Activated naive CD4-positive, alpha-beta T cell treated with anti-CD3 and anti-CD28 coated beads, Interleukin-2, amount 10 ng/mL, durations not matched to agents 7 days and 5 days (primary cell): Measurements from ENCODE around the gene CFAP157.

Experiments
- CTCF ChIA-PET: fragments of 350-600 bp; sonication (Branson Sonifier 250); formaldehyde crosslinking; loops from one replicate; lab custom pipeline; 2021; ENCODE audit warnings: antibody characterized with exemption; lab: Charles Lee
- DNase-seq: peaks from one replicate; pipeline ENCODE4 v3.0.0-alpha.2; 2020
- H3K27ac Mint-ChIP-seq: one replicate; pipeline ENCODE4 v1.8.0; 2021; ENCODE audit warnings: mild to moderate bottlenecking, moderate library complexity, mixed read lengths
- H3K27me3 Mint-ChIP-seq: one replicate; pipeline ENCODE4 v1.8.0; 2021; ENCODE audit warnings: mild to moderate bottlenecking, mixed read lengths
- H3K36me3 Mint-ChIP-seq: one replicate; pipeline ENCODE4 v1.8.0; 2021; ENCODE audit warnings: mixed read lengths
- H3K4me1 Mint-ChIP-seq: one replicate; pipeline ENCODE4 v1.8.0; 2021; ENCODE audit warnings: mixed read lengths
- H3K4me3 Mint-ChIP-seq: one replicate; pipeline ENCODE4 v1.8.0; 2021; ENCODE audit warnings: mild to moderate bottlenecking, moderate library complexity, mixed read lengths
- H3K9me3 Mint-ChIP-seq: one replicate; pipeline ENCODE4 v1.8.0; 2021; ENCODE audit warnings: mixed read lengths

CFAP157 gene

DNA sequence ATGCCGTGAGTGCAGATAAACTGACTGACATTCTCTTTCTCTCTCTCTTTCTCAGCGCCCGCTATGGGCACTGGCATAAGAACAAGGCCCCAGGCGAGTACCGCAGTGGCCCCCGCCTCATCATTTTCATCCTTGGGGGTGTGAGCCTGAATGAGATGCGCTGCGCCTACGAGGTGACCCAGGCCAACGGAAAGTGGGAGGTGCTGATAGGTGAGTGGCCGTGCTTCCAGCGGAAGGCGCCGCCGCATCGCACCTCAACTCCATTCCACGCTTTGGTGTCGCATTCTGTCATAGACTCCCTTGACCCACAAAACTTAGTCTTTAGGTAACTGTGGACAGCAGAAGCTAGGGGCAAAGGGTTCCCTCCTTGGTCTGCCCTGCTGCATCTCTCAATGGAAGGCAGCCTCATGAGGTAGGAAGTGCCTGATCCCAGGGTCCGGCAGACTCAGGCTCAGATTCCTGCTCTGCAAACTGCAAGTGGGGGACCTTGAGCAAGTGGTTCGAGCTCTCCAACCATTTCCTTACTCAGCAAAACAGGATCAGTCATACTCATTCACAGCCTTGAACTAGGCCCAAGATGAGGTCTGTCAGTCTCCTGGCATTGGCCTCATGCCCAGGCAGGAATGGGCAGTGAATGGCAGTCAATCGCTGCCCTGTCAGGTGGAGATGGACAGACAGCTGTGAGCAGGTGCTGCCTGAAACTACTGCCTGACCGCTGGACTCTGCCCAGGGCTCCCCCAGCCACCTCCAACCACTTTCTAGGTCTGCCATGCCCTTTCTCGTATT is 24.2 kb upstream of the CFAP157 start:
- Mint-ChIP-seq H3K4me3 (no peak overlapping the region), H3K9me3 (no peaks in the 10 kb centered on the region), H3K27ac (no peak overlapping the region), H3K36me3 (peaks cover 4% of the 10 kb centered on the region), H3K27me3 (no peaks in the 10 kb centered on the region), H3K4me1 (no peaks in the 10 kb centered on the region)
- DNase-seq, result no peak
- CTCF ChIA-PET, result no interaction called here

DNA sequence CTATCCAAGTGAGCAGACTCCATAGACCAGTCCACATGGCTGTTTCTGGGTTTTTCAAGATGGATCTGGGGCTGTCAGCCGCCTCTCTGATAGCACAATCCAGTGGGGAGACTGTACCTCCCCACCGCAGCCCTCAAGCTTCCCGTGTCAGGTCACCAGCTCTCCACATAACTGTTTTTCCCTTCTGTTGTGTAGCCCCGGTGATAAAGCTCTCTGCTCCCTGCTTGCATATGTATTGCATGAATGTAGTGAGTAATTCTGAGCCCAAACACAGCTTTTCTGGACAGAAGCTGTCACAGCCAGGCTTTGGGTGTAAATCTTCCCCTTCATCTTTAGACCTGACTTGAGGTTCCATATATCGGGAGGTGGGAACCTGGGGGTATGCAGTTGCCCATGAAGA is 23.1 kb upstream of the CFAP157 start:
- H3K27me3 Mint-ChIP-seq, result no peaks in the 10 kb centered on the region
- H3K36me3 Mint-ChIP-seq, result peaks cover 4% of the 10 kb centered on the region
- no peaks in the 10 kb centered on the region for H3K9me3 Mint-ChIP-seq
- H3K4me3 Mint-ChIP-seq, result no peak overlapping the region
- CTCF ChIA-PET, result interaction anchor here (0.7 kb wide), 2 partner anchors 26 to 94 kb away, joined by 3 read pairs; no protein-coding TSS in a partner anchor
- no peak for DNase-seq
- H3K27ac Mint-ChIP-seq, result no peak overlapping the region
- no peaks in the 10 kb centered on the region for H3K4me1 Mint-ChIP-seq

DNA sequence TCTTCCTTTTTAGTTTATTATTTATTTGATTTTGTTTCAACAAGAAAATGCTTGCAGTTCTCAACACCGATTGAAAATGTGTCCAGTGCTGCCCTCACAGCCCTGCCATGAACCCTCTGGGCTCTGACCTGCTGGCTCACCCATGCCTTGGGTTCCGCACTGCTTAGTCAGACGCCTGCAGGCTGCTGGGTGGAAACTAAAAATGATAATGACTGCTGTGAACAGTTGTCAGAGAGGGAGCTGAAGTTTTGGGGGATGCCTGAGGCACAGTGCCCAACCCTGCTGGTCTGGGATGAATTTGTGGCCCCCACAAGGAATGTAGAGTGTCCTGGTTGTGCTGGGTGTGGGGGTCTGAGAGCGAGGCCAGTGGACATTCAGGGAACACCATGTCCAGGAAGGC is 22.2 kb upstream of the CFAP157 start:
- Mint-ChIP-seq H3K9me3 (no peaks in the 10 kb centered on the region), H3K27me3 (no peaks in the 10 kb centered on the region), H3K27ac (no peak overlapping the region), H3K36me3 (peaks cover 4% of the 10 kb centered on the region), H3K4me3 (no peak overlapping the region), H3K4me1 (no peaks in the 10 kb centered on the region)
- CTCF ChIA-PET, result interaction anchor here (0.6 kb wide), 1 partner anchor 433 kb away, joined by 4 read pairs; no protein-coding TSS in a partner anchor
- no peak for DNase-seq

- CTCF ChIA-PET, result no interaction called here
- no peak for DNase-seq
- no peaks in the 10 kb centered on the region for H3K36me3 Mint-ChIP-seq
Observed at GRCh38 chr9:127686461-127687393, 20.1 kb upstream of the CFAP157 start.

DNA sequence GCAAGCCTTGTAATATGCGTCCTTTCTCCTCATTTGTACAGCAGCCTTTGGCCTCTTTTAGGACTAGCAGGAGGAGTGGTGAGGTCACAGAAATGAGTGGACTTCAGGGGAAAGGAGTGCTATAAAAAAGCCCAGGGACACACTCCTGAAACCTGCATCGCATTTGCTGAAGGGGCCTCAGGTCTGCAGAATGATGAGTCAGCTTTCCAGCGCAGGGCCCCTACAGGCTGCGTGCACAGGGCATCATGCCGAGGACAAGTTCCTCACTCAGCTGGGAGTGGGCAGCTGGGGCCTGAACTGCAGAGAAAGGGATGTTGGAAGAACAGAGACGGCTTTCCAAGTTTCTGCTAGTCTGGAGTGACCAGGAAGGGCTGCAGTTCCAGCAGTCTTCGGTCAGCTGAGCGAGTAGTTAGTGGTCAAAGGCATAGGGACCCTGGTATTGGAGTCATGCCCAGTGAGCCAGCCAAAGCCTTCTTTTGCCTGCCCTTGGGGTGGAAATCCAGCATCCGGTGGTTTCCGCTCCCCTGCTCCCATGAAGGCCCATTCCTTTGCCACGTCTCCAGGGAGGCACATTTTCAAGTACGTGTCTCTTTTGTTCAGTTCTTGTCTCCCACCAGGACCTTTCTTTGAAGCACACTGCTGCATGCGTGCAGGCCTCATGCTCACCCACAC is 17.3 kb upstream of the CFAP157 start:
- Mint-ChIP-seq H3K4me3 (no peak overlapping the region), H3K9me3 (no peaks in the 10 kb centered on the region), H3K27ac (no peak overlapping the region), H3K27me3 (no peaks in the 10 kb centered on the region), H3K4me1 (no peaks in the 10 kb centered on the region), H3K36me3 (no peaks in the 10 kb centered on the region)
- DNase-seq, result no peak
- CTCF ChIA-PET, result no interaction called here

More at GRCh38 chr9:127686461-127687393, 20.1 kb upstream of the CFAP157 start:
- no peaks in the 10 kb centered on the region for H3K9me3 Mint-ChIP-seq
- H3K4me1 Mint-ChIP-seq, result no peaks in the 10 kb centered on the region
- H3K27ac Mint-ChIP-seq, result no peak overlapping the region
- no peak overlapping the region for H3K4me3 Mint-ChIP-seq
- H3K27me3 Mint-ChIP-seq, result no peaks in the 10 kb centered on the region

DNA sequence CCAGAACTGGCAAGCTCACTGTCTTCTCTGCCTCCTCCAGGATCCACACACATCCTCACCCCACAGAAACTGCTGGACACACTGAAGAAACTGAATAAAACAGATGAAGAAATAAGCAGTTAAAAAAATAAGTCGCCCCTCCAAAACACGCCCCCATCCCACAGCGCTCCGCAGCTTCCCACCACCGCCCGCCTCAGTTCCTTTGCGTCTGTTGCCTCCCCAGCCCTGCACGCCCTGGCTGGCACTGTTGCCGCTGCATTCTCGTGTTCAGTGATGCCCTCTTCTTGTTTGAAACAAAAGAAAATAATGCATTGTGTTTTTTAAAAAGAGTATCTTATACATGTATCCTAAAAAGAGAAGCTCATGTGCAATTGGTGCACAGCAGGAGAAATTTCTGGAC is 16.1 kb upstream of the CFAP157 start:
- Mint-ChIP-seq H3K9me3 (no peaks in the 10 kb centered on the region), H3K36me3 (no peaks in the 10 kb centered on the region), H3K27me3 (no peaks in the 10 kb centered on the region), H3K4me1 (no peaks in the 10 kb centered on the region), H3K27ac (no peak overlapping the region), H3K4me3 (no peak overlapping the region)
- CTCF ChIA-PET, result no interaction called here
- no peak for DNase-seq

DNA sequence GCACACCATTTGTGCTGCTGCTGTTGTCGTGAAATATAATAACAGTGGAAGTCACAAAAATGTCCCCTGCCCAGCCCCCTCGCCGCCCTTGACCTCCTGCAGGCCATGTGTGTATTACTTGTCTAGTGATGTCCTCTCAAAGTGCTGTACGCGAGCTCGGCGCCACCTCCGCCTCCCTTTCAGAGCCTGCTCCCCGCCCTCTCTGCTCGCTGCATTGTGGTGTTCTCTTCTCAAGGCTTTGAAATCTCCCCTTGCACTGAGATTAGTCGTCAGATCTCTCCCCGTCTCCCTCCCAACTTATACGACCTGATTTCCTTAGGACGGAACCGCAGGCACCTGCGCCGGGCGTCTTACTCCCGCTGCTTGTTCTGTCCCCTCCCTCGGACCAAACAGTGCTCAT is 14.7 kb upstream of the CFAP157 start:
- no peak for DNase-seq
- CTCF ChIA-PET, result no interaction called here
- Mint-ChIP-seq H3K9me3 (no peaks in the 10 kb centered on the region), H3K27ac (no peak overlapping the region), H3K27me3 (no peaks in the 10 kb centered on the region), H3K4me3 (no peak overlapping the region), H3K36me3 (no peaks in the 10 kb centered on the region), H3K4me1 (no peaks in the 10 kb centered on the region)

DNA sequence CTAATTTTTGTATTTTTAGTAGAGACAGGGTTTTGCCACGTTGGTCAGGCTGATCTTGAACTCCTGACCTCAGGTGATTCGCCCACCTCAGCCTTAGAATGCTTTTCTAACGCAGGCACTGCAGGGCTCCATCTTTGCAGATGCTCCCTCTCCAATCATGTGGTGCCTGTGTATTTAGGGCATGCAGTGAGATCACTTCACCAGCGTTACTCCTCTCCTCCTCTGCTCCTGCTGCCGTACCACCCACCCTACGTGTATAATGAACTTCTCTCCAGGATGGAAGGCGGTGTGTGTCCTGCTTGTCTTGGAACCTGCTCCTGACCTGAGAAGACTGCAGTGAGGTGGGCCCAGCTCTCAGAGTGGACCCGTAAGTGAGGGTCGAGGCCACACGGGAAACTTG is 13.6 kb upstream of the CFAP157 start:
- CTCF ChIA-PET, result interaction anchor here (0.9 kb wide), 1 partner anchor 103 kb away, joined by 3 read pairs; no protein-coding TSS in a partner anchor
- Mint-ChIP-seq H3K36me3 (no peaks in the 10 kb centered on the region), H3K27ac (no peak overlapping the region), H3K9me3 (no peaks in the 10 kb centered on the region), H3K27me3 (no peaks in the 10 kb centered on the region), H3K4me1 (no peaks in the 10 kb centered on the region), H3K4me3 (no peak overlapping the region)
- DNase-seq, result no peak

DNA sequence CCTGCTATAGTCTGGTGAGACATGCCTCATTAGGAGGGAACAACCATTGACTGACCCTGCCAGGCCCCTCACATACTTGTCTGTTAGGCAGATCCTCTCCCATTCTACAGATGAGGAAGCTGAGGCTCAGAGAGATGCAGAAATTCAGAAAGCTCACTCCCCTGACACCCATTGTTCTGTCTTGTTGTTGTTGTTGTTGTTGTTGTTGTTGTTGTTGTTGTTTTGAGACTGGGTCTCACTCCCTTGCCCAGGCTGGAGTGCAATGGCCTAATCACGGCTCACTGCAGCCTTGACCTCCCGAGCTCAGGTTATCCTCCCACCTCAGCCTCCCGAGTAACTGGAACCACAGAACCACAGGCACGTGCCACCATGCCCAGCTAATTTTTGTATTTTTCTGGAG is 13.1 kb upstream of the CFAP157 start:
- Mint-ChIP-seq H3K36me3 (no peaks in the 10 kb centered on the region), H3K4me3 (no peak overlapping the region), H3K27me3 (no peaks in the 10 kb centered on the region), H3K27ac (no peak overlapping the region), H3K4me1 (no peaks in the 10 kb centered on the region), H3K9me3 (no peaks in the 10 kb centered on the region)
- no peak for DNase-seq
- CTCF ChIA-PET, result interaction anchor here (0.9 kb wide), 1 partner anchor 103 kb away, joined by 3 read pairs; no protein-coding TSS in a partner anchor

DNA sequence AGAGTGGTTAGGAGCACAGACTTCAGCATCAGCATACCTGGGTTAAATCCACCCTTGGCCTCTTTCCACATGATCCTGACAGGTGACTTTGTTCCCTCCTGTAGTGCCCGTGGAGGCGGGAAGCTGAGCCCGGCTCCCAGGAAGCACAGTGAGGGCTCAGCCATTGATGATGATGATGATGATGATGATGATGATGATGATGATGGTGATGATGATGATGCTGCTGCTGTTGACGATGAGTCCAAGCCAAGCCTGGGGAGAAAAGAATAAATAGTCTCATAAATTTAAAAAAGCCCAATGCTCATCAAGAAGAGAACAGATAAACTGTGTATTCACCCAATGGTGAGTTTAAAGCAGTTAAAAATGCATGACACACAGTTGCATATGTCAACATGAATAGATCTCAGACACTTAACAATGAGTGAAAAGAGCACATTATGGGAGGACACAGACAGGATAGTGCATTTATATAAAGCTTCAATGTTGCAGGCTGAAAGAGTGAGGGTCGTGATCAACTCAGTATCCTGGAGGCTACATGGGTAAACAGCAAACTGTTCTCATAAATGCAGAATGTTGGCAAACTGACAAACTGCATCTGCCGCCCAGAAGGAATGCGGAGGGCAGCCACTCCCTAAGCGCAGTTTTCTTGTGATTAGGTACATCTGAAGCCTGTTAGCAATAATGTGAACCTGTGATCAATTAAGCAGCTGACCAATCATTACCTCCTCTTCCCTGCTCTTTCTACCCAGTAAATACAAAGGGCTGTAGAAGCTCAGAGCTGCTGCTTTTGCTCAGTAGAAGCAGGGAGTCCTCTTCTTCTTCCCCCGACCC is 11.7 kb upstream of the CFAP157 start:
- no peaks in the 10 kb centered on the region for H3K36me3 Mint-ChIP-seq
- DNase-seq, result no peak
- no peak overlapping the region for H3K4me3 Mint-ChIP-seq
- no peaks in the 10 kb centered on the region for H3K9me3 Mint-ChIP-seq
- H3K27ac Mint-ChIP-seq, result no peak overlapping the region
- H3K27me3 Mint-ChIP-seq, result peaks cover 10% of the 10 kb centered on the region
- peaks cover 11% of the 10 kb centered on the region for H3K4me1 Mint-ChIP-seq
- CTCF ChIA-PET, result no interaction called here

GRCh38 chr9:127697575-127697974 is 9.2 kb upstream of the CFAP157 start:
- peaks cover 20% of the 10 kb centered on the region for H3K4me1 Mint-ChIP-seq
- no peaks in the 10 kb centered on the region for H3K36me3 Mint-ChIP-seq
- no peak for DNase-seq
- H3K27ac Mint-ChIP-seq, result no peak overlapping the region
- H3K27me3 Mint-ChIP-seq, result peaks cover 11% of the 10 kb centered on the region
- H3K4me3 Mint-ChIP-seq, result no peak overlapping the region
- no peaks in the 10 kb centered on the region for H3K9me3 Mint-ChIP-seq
- CTCF ChIA-PET, result no interaction called here

- Mint-ChIP-seq H3K4me3 (no peak overlapping the region), H3K36me3 (no peaks in the 10 kb centered on the region), H3K9me3 (no peaks in the 10 kb centered on the region), H3K4me1 (peaks cover 22% of the 10 kb centered on the region), H3K27me3 (peaks cover 15% of the 10 kb centered on the region), H3K27ac (no peak overlapping the region)
- DNase-seq, result no peak
- CTCF ChIA-PET, result no interaction called here
Observed at GRCh38 chr9:127698386-127698785, 8.4 kb upstream of the CFAP157 start.

DNA sequence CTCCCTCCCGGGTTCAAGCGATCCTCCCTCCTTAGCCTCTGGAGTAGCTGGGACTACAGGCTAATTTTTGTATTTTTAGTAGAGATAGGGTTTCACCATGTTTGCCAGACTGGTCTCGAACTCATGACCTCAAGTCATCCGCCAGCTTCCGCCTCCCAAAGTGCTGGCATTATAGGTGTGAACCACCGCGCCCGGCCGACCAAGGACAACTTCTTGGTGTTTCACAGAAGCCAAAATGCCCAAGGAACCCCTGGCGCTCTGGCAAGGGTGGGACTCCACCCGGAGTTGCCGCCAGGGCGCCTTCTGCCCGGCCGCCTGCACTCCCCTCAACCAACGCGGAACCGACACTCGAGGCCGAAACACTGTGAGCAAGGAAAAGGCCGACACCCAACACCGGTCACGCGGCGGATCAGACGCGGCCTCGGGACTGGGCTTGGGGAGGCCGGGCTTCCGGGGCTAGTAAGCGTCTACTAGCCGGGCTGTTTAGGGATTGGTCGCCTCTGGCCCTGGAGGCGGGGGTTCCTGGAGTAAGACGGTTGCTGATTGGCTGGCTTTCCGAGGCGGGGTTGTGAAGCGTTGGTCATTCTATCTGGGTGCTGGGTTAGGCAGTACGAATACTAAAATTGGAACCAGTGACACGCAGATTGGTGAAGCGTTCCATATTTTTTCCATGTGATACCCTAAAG is 7.7 kb upstream of the CFAP157 start:
- peak overlapping the region; percentile 52 for H3K4me3 Mint-ChIP-seq
- CTCF ChIA-PET, result no interaction called here
- H3K4me1 Mint-ChIP-seq, result peaks cover 22% of the 10 kb centered on the region
- H3K9me3 Mint-ChIP-seq, result no peaks in the 10 kb centered on the region
- peak; percentile 90 for DNase-seq
- H3K27ac Mint-ChIP-seq, result peak overlapping the region; percentile 64
- H3K36me3 Mint-ChIP-seq, result no peaks in the 10 kb centered on the region
- peaks cover 20% of the 10 kb centered on the region for H3K27me3 Mint-ChIP-seq
